ENCODE results near the gene FBXL15.

DNA sequence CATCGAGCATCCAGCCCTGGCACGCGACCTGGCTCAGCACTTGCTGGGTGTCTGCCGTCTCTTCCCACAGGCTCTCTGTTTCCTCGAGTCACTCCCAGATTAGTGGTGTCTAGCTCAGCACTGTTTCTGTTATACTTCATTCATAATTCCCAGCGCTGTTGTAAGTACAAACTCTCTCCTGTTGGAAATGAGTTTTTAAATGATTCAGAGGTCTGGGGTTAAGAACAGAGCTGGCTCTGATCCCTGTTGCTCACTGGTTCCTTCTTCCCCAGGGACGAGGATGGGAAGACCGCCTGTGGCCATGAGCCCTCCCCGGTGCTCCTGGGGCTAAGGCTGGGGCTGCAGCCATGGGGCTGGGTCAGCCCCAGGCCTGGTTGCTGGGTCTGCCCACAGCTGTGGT is 48.0 kb downstream of the FBXL15 start:
- TF ChIP-seq POLR2A (IDR thresholded peaks at IDR 0.05; ENCODE audit: extremely low read depth, insufficient read length) (no peak), MAX (IDR thresholded peaks at IDR 0.05; ENCODE audit: low read depth, low read length) (no peak), MYC (IDR thresholded peaks at IDR 0.05; ENCODE audit: low read depth, low read length) (no peak)
- TF ChIP-seq, protein P1, sequence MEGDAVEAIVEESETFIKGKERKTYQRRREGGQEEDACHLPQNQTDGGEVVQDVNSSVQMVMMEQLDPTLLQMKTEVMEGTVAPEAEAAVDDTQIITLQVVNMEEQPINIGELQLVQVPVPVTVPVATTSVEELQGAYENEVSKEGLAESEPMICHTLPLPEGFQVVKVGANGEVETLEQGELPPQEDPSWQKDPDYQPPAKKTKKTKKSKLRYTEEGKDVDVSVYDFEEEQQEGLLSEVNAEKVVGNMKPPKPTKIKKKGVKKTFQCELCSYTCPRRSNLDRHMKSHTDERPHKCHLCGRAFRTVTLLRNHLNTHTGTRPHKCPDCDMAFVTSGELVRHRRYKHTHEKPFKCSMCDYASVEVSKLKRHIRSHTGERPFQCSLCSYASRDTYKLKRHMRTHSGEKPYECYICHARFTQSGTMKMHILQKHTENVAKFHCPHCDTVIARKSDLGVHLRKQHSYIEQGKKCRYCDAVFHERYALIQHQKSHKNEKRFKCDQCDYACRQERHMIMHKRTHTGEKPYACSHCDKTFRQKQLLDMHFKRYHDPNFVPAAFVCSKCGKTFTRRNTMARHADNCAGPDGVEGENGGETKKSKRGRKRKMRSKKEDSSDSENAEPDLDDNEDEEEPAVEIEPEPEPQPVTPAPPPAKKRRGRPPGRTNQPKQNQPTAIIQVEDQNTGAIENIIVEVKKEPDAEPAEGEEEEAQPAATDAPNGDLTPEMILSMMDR (IDR thresholded peaks at IDR 0.05; ENCODE audit: low read depth, low read length), result no peak

Data from NB4 (cell line).